HCT116 (cell line): ENCODE data around the gene TTL. TPM values are rescaled to one million over a fixed set of nuclear protein-coding genes. Genes with fewer than 3 reads are reported as not detected.
"Not testable (repeated sequence)": the region's sequence is repeated elsewhere in the genome, so short reads cannot be mapped to it uniquely, and the experiment has no call there.

ENCODE experiments used
- ATAC-seq: fragments of 200-7000 bp; cut with Tn5 transposase; 2 replicates; pipeline ENCODE4 v1.9.1; 2020; ENCODE audit warnings: mild to moderate bottlenecking, moderate library complexity
- BruUV-seq: library from RNA; stranded (reverse); fragments of 400-500 nt; replicated peaks from 2 replicates; lab custom pipeline; 2021; lab: Mats Ljungman, UMichigan
- CTCF ChIA-PET: fragments of 300-600 bp; sonication (Branson Sonifier 250); formaldehyde crosslinking; loops from one replicate; lab custom pipeline; 2021; ENCODE audit warnings: antibody characterized with exemption; lab: Charles Lee
- POLR2A ChIA-PET: fragments of 300-600, 350-600 bp; sonication (Branson Sonifier 250); formaldehyde crosslinking; loops from one replicate; lab custom pipeline; 2021; ENCODE audit warnings: antibody characterized with exemption; lab: Charles Lee
- RAD21 ChIA-PET, 2 experiments: fragments of 300-600 bp; sonication (Branson Sonifier 250); formaldehyde crosslinking; loops; one replicate each; lab custom pipeline; 2023; ENCODE audit warnings: low total read pairs in 2 of 2; ENCODE audit not compliant: uncharacterized antibody in 2 of 2, unreplicated experiment in 2 of 2, low non-redundant PET in 1 of 2; lab: Charles Lee
- DNase-seq: peaks from one replicate; pipeline ENCODE4 v3.0.0-alpha.2; 2010; ENCODE audit warnings: low read depth, low spot score
- H2AFZ ChIP-seq: fragments of 200-600 bp; shearing (Covaris generic), sonication (generic); 2 replicates; pipeline ENCODE4 v1.6.1; 2017; ENCODE audit warnings: low read depth, mixed run types, mixed read lengths, antibody characterized with exemption, low read length; ENCODE audit not compliant: poor library complexity, severe bottlenecking
- H3K27ac ChIP-seq: 2 replicates; pipeline ENCODE4 v1.5.1; 2012; ENCODE audit warnings: low read depth, low read length
- H3K27me3 ChIP-seq: fragments of 200-600 bp; sonication (generic); 2 replicates; pipeline ENCODE4 v1.6.1; 2016; ENCODE audit warnings: mixed run types, low read length, mixed read lengths; ENCODE audit not compliant: insufficient read depth
- H3K36me3 ChIP-seq, 2 experiments: fragments of 200-500 bp in 1 of 2; fragments of 200-600 bp in 1 of 2; sonication (Bioruptor generic) in 1 of 2; sonication (generic) in 1 of 2; 2 replicates each; pipeline versions ENCODE4 v1.5.1 to v1.6.1; 2014 to 2016; ENCODE audit warnings: low read length in 2 of 2, inconsistent platforms in 1 of 2, mixed read lengths in 1 of 2, mixed run types in 1 of 2; ENCODE audit not compliant: insufficient read depth in 2 of 2, control insufficient read depth in 1 of 2
- H3K4me1 ChIP-seq, 2 experiments: fragments of 200-600 bp in 1 of 2; sonication (generic) in 1 of 2; 2 replicates each; pipeline versions ENCODE4 v1.5.1 to v1.6.1; 2012 to 2017; ENCODE audit warnings: low read length in 2 of 2, inconsistent platforms in 1 of 2, mild to moderate bottlenecking in 1 of 2, mixed read lengths in 1 of 2, mixed run types in 1 of 2, moderate library complexity in 1 of 2; ENCODE audit not compliant: insufficient read depth in 2 of 2, control insufficient read depth in 1 of 2
- H3K4me2 ChIP-seq: fragments of 200-600 bp; sonication (generic); 2 replicates; pipeline ENCODE4 v1.6.1; 2017; ENCODE audit warnings: mixed run types, low read length, mixed read lengths
- H3K4me3 ChIP-seq, 2 experiments: fragments of 200-600 bp in 1 of 2; sonication (generic) in 1 of 2; replicated peaks in 1 of 2; 2 replicates each; pipeline ENCODE4 v1.5.1; 2011 to 2016; ENCODE audit warnings: low read length in 2 of 2, control low read depth in 1 of 2, low read depth in 1 of 2, mild to moderate bottlenecking in 1 of 2, mixed read lengths in 1 of 2, mixed run types in 1 of 2
- H3K79me2 ChIP-seq: fragments of 200-600 bp; sonication (generic); 2 replicates; pipeline ENCODE4 v1.6.1; 2017; ENCODE audit warnings: mild to moderate bottlenecking, mixed run types, low read length, moderate library complexity, mixed read lengths; ENCODE audit not compliant: insufficient read depth
- H3K9ac ChIP-seq: fragments of 200-600 bp; sonication (generic); 2 replicates; pipeline ENCODE4 v1.6.1; 2016; ENCODE audit warnings: low read length, mixed read lengths
- H3K9me2 ChIP-seq: fragments of 200-600 bp; sonication (generic), shearing (Covaris generic); 2 replicates; pipeline ENCODE4 v1.6.1; 2017; ENCODE audit warnings: mixed run types, mild to moderate bottlenecking, moderate library complexity; ENCODE audit not compliant: insufficient read depth
- H3K9me3 ChIP-seq, 2 experiments: fragments of 200-500 bp in 1 of 2; fragments of 200-600 bp in 1 of 2; sonication (Bioruptor generic) in 1 of 2; sonication (generic) in 1 of 2; 2 replicates each; pipeline ENCODE4 v1.6.1; 2014 to 2017; ENCODE audit warnings: low read length in 2 of 2, mixed read lengths in 2 of 2, inconsistent platforms in 1 of 2, low read depth in 1 of 2, mild to moderate bottlenecking in 1 of 2, mixed run types in 1 of 2, moderate library complexity in 1 of 2; ENCODE audit not compliant: control insufficient read depth in 1 of 2, insufficient read depth in 1 of 2
- H4K20me1 ChIP-seq: fragments of 200-600 bp; sonication (generic), shearing (Covaris generic); 2 replicates; pipeline ENCODE4 v1.6.1; 2017; ENCODE audit warnings: mixed run types, mild to moderate bottlenecking, moderate library complexity; ENCODE audit not compliant: insufficient read depth
- CTCF ChIP-seq, 3 experiments: fragments of 200-600 bp in 1 of 3; sonication (generic) in 1 of 3; IDR thresholded peaks in 2 of 3; conservative IDR thresholded peaks in 1 of 3; 2 replicates each; pipeline ENCODE4 v1.5.1; 2012 to 2017; ENCODE audit warnings: low read depth in 2 of 3, low read length in 2 of 3, antibody characterized with exemption in 1 of 3, borderline replicate concordance in 1 of 3, control low read depth in 1 of 3, mild to moderate bottlenecking in 1 of 3, mixed read lengths in 1 of 3, mixed run types in 1 of 3, moderate library complexity in 1 of 3; ENCODE audit not compliant: insufficient read depth in 1 of 3
- EZH2phosphoT487 ChIP-seq: fragments of 200-600 bp; IDR thresholded peaks from 2 replicates; pipeline ENCODE4 v1.6.1; 2018; ENCODE audit warnings: antibody characterized with exemption, borderline replicate concordance
- JUND ChIP-seq: IDR thresholded peaks from 2 replicates; pipeline ENCODE4 v1.6.1; 2012
- POLR2AphosphoS5 ChIP-seq: IDR thresholded peaks from 2 replicates; pipeline ENCODE4 v1.6.1; 2011; ENCODE audit warnings: mild to moderate bottlenecking, low read depth, low read length, moderate library complexity
- YY1 ChIP-seq: IDR thresholded peaks from 2 replicates; pipeline ENCODE4 v1.6.1; 2011; ENCODE audit warnings: low read length, low read depth, moderate library complexity, mild to moderate bottlenecking; ENCODE audit not compliant: insufficient replicate concordance; ENCODE audit errors: extremely low read depth
- intact Hi-C: fragments of 100-400 bp; cut with micrococcal nuclease; formaldehyde crosslinking; loops from 2 replicates; pipeline ENCODE4 v1.10.0; 2022
- total RNA-seq: library from RNA; stranded (reverse); gene quantifications from one replicate; pipeline ENCODE4 v1.2.1, GENCODE V29; 2021; ENCODE audit not compliant: unreplicated experiment

TTL gene
- total RNA-seq, 1 experiment from 2014 or later: 58.7 TPM

GRCh38 chr2:112494828-112495227, 12.9 kb downstream of the TTL start:
- no peaks in the 10 kb centered on the region for H3K27me3 ChIP-seq
- no TSS peak for BruUV-seq
- CTCF ChIA-PET: no interaction called here

GRCh38 chr2:112495878-112496277, 13.9 kb downstream of the TTL start:
- peak; percentile 49; the same call in 1 of the 2 replicates for ATAC-seq
- H3K9me3 ChIP-seq, H2AFZ ChIP-seq, H3K27me3 ChIP-seq, H3K27ac ChIP-seq, POLR2A ChIA-PET, intact Hi-C loops, H3K9me2 ChIP-seq, H3K4me3 ChIP-seq, RAD21 ChIA-PET, H3K9ac ChIP-seq, H3K36me3 ChIP-seq, CTCF ChIA-PET, BruUV-seq, H3K4me2 ChIP-seq, DNase-seq, H4K20me1 ChIP-seq: not testable (repeated sequence)
- 0 out of 6 replicates have a peak, but pooled peaks of 1 of the 3 experiments have one; percentile 16 for TF ChIP-seq CTCF (IDR thresholded peaks at IDR 0.05 in 2 of 3, conservative IDR thresholded peaks at IDR 0.05 in 1 of 3; ENCODE audit: borderline replicate concordance in 1 of 3, insufficient read depth in 1 of 3, low read depth in 2 of 3, low read length in 2 of 3)
- Histone ChIP-seq H3K4me1 (peaks cover 16 to 19% of the 10 kb centered on the region in 2 experiments), H3K79me2 (peaks cover 18% of the 10 kb centered on the region)

More at GRCh38 chr2:112494828-112495227, 12.9 kb downstream of the TTL start:
- POLR2A ChIA-PET: no interaction called here
- ATAC-seq (no peak), DNase-seq (no peak)
- no peak overlapping the region for H3K9ac ChIP-seq
- intact Hi-C loops: no loop called here
- H3K27ac ChIP-seq: no peak overlapping the region
- no peaks in the 10 kb centered on the region for H4K20me1 ChIP-seq
- H2AFZ ChIP-seq: no peak overlapping the region
- H3K4me3 ChIP-seq: no peak overlapping the region
- RAD21 ChIA-PET: no interaction called here
- no peaks in the 10 kb centered on the region for H3K9me2 ChIP-seq
- H3K79me2 ChIP-seq: peaks cover 22% of the 10 kb centered on the region
- TF ChIP-seq POLR2AphosphoS5: no peak
- no peak for TF ChIP-seq JUND
- no peak for TF ChIP-seq EZH2phosphoT487
- no peak for TF ChIP-seq YY1
- H3K9me3 ChIP-seq: no peaks in the 10 kb centered on the region
- H3K4me2 ChIP-seq: no peak overlapping the region
- H3K4me1 ChIP-seq: peaks cover 18 to 25% of the 10 kb centered on the region in 2 experiments
- H3K36me3 ChIP-seq: peaks cover 7% of the 10 kb centered on the region in 2 experiments; a peak in 2 of 4 replicates
